ENCODE results near the gene PRDM16. TPM values are rescaled to one million over a fixed set of nuclear protein-coding genes. Genes with fewer than 3 reads are reported as not detected.

Gene PRDM16
- total and polyA plus RNA-seq, 2 of the 13 experiments (the other 11 are each of a cell fraction or from before 2014, with no cell fraction given), result 0.15 to 0.81 TPM

- TF ChIP-seq ZBTB38 (CRISPR knock-in tag; IDR thresholded peaks at IDR 0.05) (no peak), MAFK (conservative IDR thresholded peaks at IDR 0.05 in 1 of 2, IDR thresholded peaks at IDR 0.05 in 1 of 2; ENCODE audit: low read length in 2 of 2) (no peak), SIX4 (CRISPR knock-in tag; IDR thresholded peaks at IDR 0.05) (peak; percentile 51), FOXO1 (CRISPR knock-in tag; IDR thresholded peaks at IDR 0.05) (peak; percentile 88), ZNF577 (CRISPR knock-in tag; IDR thresholded peaks at IDR 0.05; ENCODE audit: borderline replicate concordance, low read depth) (no peak), SP1 (IDR thresholded peaks at IDR 0.05) (no peak), SP1 (CRISPR knock-in tag; IDR thresholded peaks at IDR 0.05) (peak; percentile 22; the same call in 1 of the 2 replicates), ZNF704 (CRISPR knock-in tag; IDR thresholded peaks at IDR 0.05; ENCODE audit: borderline replicate concordance) (no peak), ATRX (CRISPR knock-in tag; IDR thresholded peaks at IDR 0.05; ENCODE audit: borderline replicate concordance) (no peak), ZNF615 (CRISPR knock-in tag; IDR thresholded peaks at IDR 0.05; ENCODE audit: borderline replicate concordance) (no peak), MTA3 (CRISPR knock-in tag; IDR thresholded peaks at IDR 0.05) (no peak), HDAC6 (IDR thresholded peaks at IDR 0.05; ENCODE audit: low read depth, low read length) (no peak), NCOA2 (CRISPR knock-in tag; IDR thresholded peaks at IDR 0.05) (peak; percentile 61; the same call in 1 of the 2 replicates), ZNF253 (CRISPR knock-in tag; IDR thresholded peaks at IDR 0.05; ENCODE audit: borderline replicate concordance) (no peak), U2AF1 (optimal IDR thresholded peaks at IDR 0.05; ENCODE audit: low read depth, low read length) (no peak), ZFP36L1 (CRISPR knock-in tag; IDR thresholded peaks at IDR 0.05) (no peak), PHF8 (CRISPR knock-in tag; IDR thresholded peaks at IDR 0.05) (no peak), ZNF224 (CRISPR knock-in tag; IDR thresholded peaks at IDR 0.05) (no peak), HNF1B (CRISPR knock-in tag; IDR thresholded peaks at IDR 0.05) (peak; percentile 43; the same call in 1 of the 2 replicates), NFYB (CRISPR knock-in tag; IDR thresholded peaks at IDR 0.05) (no peak), LBX2 (CRISPR knock-in tag; IDR thresholded peaks at IDR 0.05; ENCODE audit: borderline replicate concordance) (no peak)
- TF ChIP-seq, protein P1, sequence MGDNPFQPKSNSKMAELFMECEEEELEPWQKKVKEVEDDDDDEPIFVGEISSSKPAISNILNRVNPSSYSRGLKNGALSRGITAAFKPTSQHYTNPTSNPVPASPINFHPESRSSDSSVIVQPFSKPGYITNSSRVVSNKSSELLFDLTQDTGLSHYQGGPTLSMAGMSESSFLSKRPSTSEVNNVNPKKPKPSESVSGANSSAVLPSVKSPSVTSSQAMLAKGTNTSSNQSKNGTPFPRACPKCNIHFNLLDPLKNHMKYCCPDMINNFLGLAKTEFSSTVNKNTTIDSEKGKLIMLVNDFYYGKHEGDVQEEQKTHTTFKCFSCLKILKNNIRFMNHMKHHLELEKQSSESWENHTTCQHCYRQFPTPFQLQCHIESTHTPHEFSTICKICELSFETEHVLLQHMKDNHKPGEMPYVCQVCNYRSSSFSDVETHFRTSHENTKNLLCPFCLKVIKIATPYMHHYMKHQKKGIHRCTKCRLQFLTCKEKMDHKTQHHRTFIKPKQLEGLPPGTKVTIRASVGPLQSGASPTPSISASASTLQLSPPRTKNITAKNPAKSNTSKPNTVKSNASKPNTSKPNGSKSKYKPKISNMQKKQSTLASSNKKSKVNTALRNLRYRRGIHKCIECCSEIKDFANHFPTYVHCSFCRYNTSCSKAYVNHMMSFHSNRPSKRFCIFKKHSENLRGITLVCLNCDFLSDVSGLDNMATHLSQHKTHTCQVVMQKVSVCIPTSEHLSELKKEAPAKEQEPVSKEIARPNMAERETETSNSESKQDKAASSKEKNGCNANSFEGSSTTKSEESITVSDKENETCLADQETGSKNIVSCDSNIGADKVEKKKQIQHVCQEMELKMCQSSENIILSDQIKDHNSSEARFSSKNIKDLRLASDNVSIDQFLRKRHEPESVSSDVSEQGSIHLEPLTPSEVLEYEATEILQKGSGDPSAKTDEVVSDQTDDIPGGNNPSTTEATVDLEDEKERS (CRISPR knock-in tag; IDR thresholded peaks at IDR 0.05), result 0 out of 2 replicates have a peak, but pooled peaks have one; percentile 62
- TF ChIP-seq, protein P2, sequence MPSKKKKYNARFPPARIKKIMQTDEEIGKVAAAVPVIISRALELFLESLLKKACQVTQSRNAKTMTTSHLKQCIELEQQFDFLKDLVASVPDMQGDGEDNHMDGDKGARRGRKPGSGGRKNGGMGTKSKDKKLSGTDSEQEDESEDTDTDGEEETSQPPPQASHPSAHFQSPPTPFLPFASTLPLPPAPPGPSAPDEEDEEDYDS (CRISPR knock-in tag; IDR thresholded peaks at IDR 0.05), result peak; percentile 71
- TF ChIP-seq, protein P3, sequence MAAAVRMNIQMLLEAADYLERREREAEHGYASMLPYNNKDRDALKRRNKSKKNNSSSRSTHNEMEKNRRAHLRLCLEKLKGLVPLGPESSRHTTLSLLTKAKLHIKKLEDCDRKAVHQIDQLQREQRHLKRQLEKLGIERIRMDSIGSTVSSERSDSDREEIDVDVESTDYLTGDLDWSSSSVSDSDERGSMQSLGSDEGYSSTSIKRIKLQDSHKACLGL (CRISPR knock-in tag; IDR thresholded peaks at IDR 0.05), result no peak
Observed at GRCh38 chr1:3292868-3293562, 224.0 kb downstream of the PRDM16 start (continued).
